ENCODE data around the gene SOWAHD.
"Not testable (repeated sequence)": the region's sequence is repeated elsewhere in the genome, so short reads cannot be mapped to it uniquely, and the experiment has no call there.

SOWAHD gene

GRCh38 chrX:119783026-119783425 lies 24.6 kb downstream of the SOWAHD start:
- no peaks in the 10 kb centered on the region for H3K9me3 ChIP-seq (ENCODE audit: control insufficient read depth, low read length)
- H3K36me3 ChIP-seq (ENCODE audit: control insufficient read depth, insufficient read depth, low read length), result peaks cover 46% of the 10 kb centered on the region
- H3K4me1 ChIP-seq (ENCODE audit: control insufficient read depth, insufficient read depth, low read length, poor library complexity, severe bottlenecking), result no peaks in the 10 kb centered on the region
- H3K27ac ChIP-seq (ENCODE audit: low read depth, low read length, severe bottlenecking), result no peak overlapping the region
- WGBS, 2 experiments (ENCODE audit: insufficient coverage in 2 of 2), result 60% methylated on average over 1 of the region's 5 CpGs; no CpG with 5 or more reads in 1 of the 2 experiments
- no peak overlapping the region for H3K4me3 ChIP-seq (ENCODE audit: extremely low read depth, insufficient read depth, low read length, poor library complexity, severe bottlenecking)

GRCh38 chrX:119784747-119785446 lies 26.5 kb downstream of the SOWAHD start:
- Histone ChIP-seq H3K4me3 (ENCODE audit: extremely low read depth, insufficient read depth, low read length, poor library complexity, severe bottlenecking) (no peak overlapping the region), H3K36me3 (ENCODE audit: control insufficient read depth, insufficient read depth, low read length) (peaks cover 63% of the 10 kb centered on the region), H3K9me3 (ENCODE audit: control insufficient read depth, low read length) (no peaks in the 10 kb centered on the region), H3K27ac (ENCODE audit: low read depth, low read length, severe bottlenecking) (no peak overlapping the region), H3K4me1 (ENCODE audit: control insufficient read depth, insufficient read depth, low read length, poor library complexity, severe bottlenecking) (peaks cover 4% of the 10 kb centered on the region)
- WGBS, 2 experiments (ENCODE audit: insufficient coverage in 2 of 2), result 66% methylated on average over 4 of the region's 14 CpGs; no CpG with 5 or more reads in 1 of the 2 experiments

GRCh38 chrX:119790977-119791436 lies 32.6 kb downstream of the SOWAHD start:
- Histone ChIP-seq H3K4me3 (ENCODE audit: extremely low read depth, insufficient read depth, low read length, poor library complexity, severe bottlenecking) (peak overlapping the region; percentile 68), H3K4me1 (ENCODE audit: control insufficient read depth, insufficient read depth, low read length, poor library complexity, severe bottlenecking) (peaks cover 4% of the 10 kb centered on the region), H3K27ac (ENCODE audit: low read depth, low read length, severe bottlenecking) (peak overlapping the region; percentile 97), H3K9me3 (ENCODE audit: control insufficient read depth, low read length) (no peaks in the 10 kb centered on the region), H3K36me3 (ENCODE audit: control insufficient read depth, insufficient read depth, low read length) (peaks cover 36% of the 10 kb centered on the region)
- 0% methylated on average over 7 to 18 of the region's 31 CpGs for WGBS, 2 experiments (ENCODE audit: insufficient coverage in 2 of 2)

GRCh38 chrX:119791437-119792231 lies 33.2 kb downstream of the SOWAHD start, which contains the start of gene RPL39:
RPL39 (minus strand) TSS chrX:119791630; CDS start chrX:119791576, 54 bp downstream.
- Histone ChIP-seq H3K36me3 (ENCODE audit: control insufficient read depth, insufficient read depth, low read length) (peaks cover 32% of the 10 kb centered on the region), H3K27ac (ENCODE audit: low read depth, low read length, severe bottlenecking) (peak within 1 kb of the TSS; percentile 97), H3K9me3 (ENCODE audit: control insufficient read depth, low read length) (no peaks in the 10 kb centered on the region), H3K4me3 (ENCODE audit: extremely low read depth, insufficient read depth, low read length, poor library complexity, severe bottlenecking) (peak within 1 kb of the TSS; percentile 68), H3K4me1 (ENCODE audit: control insufficient read depth, insufficient read depth, low read length, poor library complexity, severe bottlenecking) (peaks cover 4% of the 10 kb centered on the region)
- WGBS, 2 experiments (ENCODE audit: insufficient coverage in 2 of 2), result 0 to 1% methylated on average over 26 to 40 of the region's 58 CpGs

- H3K36me3 ChIP-seq (ENCODE audit: control insufficient read depth, insufficient read depth, low read length), result no peaks in the 10 kb centered on the region
- H3K4me3 ChIP-seq (ENCODE audit: extremely low read depth, insufficient read depth, low read length, poor library complexity, severe bottlenecking), result no peak overlapping the region
- no peaks in the 10 kb centered on the region for H3K9me3 ChIP-seq (ENCODE audit: control insufficient read depth, low read length)
- no peak overlapping the region for H3K27ac ChIP-seq (ENCODE audit: low read depth, low read length, severe bottlenecking)
- 90 to 100% methylated on average over 2 of the region's 2 CpGs for WGBS, 2 experiments (ENCODE audit: insufficient coverage in 2 of 2)
- H3K4me1 ChIP-seq (ENCODE audit: control insufficient read depth, insufficient read depth, low read length, poor library complexity, severe bottlenecking), result no peaks in the 10 kb centered on the region
Measured at GRCh38 chrX:119801253-119802221, 43.1 kb downstream of the SOWAHD start.

GRCh38 chrX:119802546-119802945 lies 44.2 kb downstream of the SOWAHD start:
- Histone ChIP-seq H3K27ac (ENCODE audit: low read depth, low read length, severe bottlenecking) (no peak overlapping the region), H3K9me3 (ENCODE audit: control insufficient read depth, low read length) (no peaks in the 10 kb centered on the region), H3K36me3 (ENCODE audit: control insufficient read depth, insufficient read depth, low read length) (no peaks in the 10 kb centered on the region), H3K4me3 (ENCODE audit: extremely low read depth, insufficient read depth, low read length, poor library complexity, severe bottlenecking) (no peak overlapping the region), H3K4me1 (ENCODE audit: control insufficient read depth, insufficient read depth, low read length, poor library complexity, severe bottlenecking) (no peaks in the 10 kb centered on the region)
- 89 to 96% methylated on average over 3 to 4 of the region's 8 CpGs for WGBS, 2 experiments (ENCODE audit: insufficient coverage in 2 of 2)

GRCh38 chrX:119808461-119808860 lies 50.1 kb downstream of the SOWAHD start:
- H3K36me3 ChIP-seq (ENCODE audit: control insufficient read depth, insufficient read depth, low read length); H3K9me3 ChIP-seq (ENCODE audit: control insufficient read depth, low read length); H3K27ac ChIP-seq (ENCODE audit: low read depth, low read length, severe bottlenecking); H3K4me3 ChIP-seq (ENCODE audit: extremely low read depth, insufficient read depth, low read length, poor library complexity, severe bottlenecking); H3K4me1 ChIP-seq (ENCODE audit: control insufficient read depth, insufficient read depth, low read length, poor library complexity, severe bottlenecking): not testable (repeated sequence)
- WGBS, 2 experiments (ENCODE audit: insufficient coverage in 2 of 2), result no CpG with 5 or more reads among the region's 4 CpGs

- H3K36me3 ChIP-seq (ENCODE audit: control insufficient read depth, insufficient read depth, low read length), result no peaks in the 10 kb centered on the region
- H3K9me3 ChIP-seq (ENCODE audit: control insufficient read depth, low read length), result no peaks in the 10 kb centered on the region
- no peak overlapping the region for H3K27ac ChIP-seq (ENCODE audit: low read depth, low read length, severe bottlenecking)
- no peak overlapping the region for H3K4me3 ChIP-seq (ENCODE audit: extremely low read depth, insufficient read depth, low read length, poor library complexity, severe bottlenecking)
- no CpG with 5 or more reads among the region's 1 CpG for WGBS, 2 experiments (ENCODE audit: insufficient coverage in 2 of 2)
- H3K4me1 ChIP-seq (ENCODE audit: control insufficient read depth, insufficient read depth, low read length, poor library complexity, severe bottlenecking), result no peaks in the 10 kb centered on the region
Measured at GRCh38 chrX:119809185-119809666, 50.8 kb downstream of the SOWAHD start.
